Fibroblast of skin of back (primary cell): ENCODE results near the gene TOMM6.
A peak's percentile ranks its signal among the peaks of the same experiment; 100 is the strongest.
"Not testable (repeated sequence)": the region's sequence is repeated elsewhere in the genome, so short reads cannot be mapped to it uniquely, and the experiment has no call there.

Experiments
- DNase-seq: peaks from one replicate; pipeline ENCODE4 v3.0.0-alpha.2; 2013

Gene TOMM6

GRCh38 chr6:41785689-41786450 lies 1.6 kb upstream of the TOMM6 start:
- peak; percentile 39 for DNase-seq

DNA sequence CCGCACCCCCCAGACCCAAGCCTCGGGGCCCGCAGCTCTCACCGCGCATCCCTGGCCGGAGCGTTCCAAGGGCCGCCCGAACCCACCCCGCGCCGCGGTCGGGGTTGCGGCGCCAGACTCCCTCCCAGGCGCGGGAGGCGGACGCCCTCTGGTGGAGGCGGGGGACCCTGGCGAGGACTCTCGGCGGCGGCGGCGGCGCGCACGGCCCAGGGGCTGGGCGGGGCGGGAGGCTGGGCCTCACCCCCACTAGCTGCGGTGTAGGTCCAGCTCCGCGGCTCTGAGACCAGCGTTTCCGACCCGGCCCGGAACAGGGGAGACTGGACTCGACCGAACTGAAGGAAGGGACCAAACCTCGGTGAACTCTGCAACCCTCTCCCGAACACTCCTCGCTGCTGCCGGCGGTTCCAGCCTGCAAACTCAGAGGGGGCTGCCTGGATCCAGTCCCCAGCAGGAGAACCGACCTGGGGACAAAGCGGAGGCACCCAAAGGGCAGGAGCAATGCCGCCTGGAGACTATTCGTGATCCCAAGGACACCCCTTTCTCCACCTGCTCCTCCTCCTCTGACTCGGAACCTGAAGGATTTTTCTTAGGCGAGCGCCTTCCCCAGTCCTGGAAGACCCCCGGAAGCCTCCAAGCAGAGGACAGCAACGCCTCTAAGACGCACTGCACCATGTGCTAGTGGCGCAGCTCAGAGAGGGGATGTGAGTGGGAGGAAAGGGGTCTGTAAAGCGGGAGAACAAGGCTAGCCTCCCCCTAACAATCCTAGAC lies 859 bp upstream of the TOMM6 start:
- DNase-seq = peak; percentile 82

DNA sequence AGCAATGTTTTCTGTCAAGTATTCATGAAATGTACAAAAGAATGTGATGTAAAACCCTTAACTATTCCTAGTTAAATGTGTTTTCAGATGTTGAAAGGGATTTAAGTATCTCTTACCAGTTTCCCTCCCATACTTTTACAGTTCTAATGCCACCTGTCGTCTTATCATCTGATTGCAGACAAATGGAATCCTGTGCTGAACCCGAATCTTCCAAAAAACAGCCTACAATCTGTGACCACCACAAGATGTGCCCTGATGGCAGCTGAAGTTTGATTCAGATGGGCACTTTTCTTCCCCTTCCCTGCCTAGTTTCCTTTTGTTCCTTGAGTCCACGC lies 1.9 kb downstream of the TOMM6 start:
- DNase-seq = no peak

- DNase-seq = no peak
These were observed 2.6 kb downstream of the TOMM6 start for GRCh38 chr6:41790045-41790444.

DNA sequence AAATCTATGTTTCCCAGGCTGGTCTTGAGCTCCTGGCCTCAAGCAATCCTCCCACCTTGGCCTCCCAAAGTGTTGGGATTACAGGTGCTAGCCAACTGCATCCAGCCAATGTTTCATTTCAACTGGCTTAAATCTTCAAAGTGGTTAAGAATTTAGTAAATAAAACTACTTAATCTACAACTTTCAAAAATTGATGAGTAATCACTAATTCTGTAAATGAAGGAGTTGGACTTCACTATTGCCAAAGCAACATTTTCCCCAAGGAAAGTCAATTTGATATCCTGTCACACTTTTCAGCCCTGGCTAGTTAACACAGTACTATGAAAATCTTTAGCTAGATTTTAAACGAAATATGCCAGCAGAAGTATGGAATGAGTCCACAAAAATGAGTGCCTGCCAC lies 3.8 kb downstream of the TOMM6 start:
- DNase-seq = no peak

DNA sequence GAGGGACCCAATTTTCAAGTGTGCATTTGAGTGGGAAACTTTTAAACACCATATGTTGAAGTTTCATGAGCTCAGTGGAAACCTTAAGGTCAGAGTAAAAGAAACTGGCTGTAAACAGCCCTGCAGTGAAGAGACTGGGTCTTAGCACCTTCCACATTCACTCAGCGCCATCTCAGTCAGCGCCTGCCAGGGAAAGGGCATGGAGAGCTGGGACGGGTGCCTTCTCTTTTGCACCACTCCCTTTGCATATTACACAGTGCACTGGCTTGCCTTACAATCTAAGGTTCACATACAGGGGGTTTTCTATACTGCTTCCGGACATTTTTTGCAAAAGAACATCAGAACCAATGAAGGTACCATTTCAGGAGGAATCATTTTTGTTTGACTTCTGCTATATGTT lies 4.5 kb downstream of the TOMM6 start:
- DNase-seq = no peak

DNA sequence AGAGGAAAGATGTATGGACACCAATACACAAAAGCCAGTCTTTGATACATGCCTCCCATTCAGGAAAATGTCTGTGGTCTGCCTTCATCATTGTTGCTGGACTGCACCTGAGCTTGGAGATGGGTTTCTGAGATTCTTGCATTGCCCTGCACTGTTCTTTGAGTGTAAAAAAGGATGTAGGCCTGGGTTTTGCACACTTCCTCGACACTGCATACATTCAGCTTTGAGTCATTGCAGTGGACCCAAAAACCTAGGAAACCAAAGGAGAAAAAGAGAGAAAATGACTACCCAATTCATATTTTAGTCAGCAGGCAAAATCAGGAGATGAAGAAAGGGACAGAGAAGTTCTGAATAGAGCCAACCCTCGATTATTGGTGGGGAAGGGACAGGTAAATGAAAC lies 9.0 kb downstream of the TOMM6 start:
- no peak for DNase-seq

DNA sequence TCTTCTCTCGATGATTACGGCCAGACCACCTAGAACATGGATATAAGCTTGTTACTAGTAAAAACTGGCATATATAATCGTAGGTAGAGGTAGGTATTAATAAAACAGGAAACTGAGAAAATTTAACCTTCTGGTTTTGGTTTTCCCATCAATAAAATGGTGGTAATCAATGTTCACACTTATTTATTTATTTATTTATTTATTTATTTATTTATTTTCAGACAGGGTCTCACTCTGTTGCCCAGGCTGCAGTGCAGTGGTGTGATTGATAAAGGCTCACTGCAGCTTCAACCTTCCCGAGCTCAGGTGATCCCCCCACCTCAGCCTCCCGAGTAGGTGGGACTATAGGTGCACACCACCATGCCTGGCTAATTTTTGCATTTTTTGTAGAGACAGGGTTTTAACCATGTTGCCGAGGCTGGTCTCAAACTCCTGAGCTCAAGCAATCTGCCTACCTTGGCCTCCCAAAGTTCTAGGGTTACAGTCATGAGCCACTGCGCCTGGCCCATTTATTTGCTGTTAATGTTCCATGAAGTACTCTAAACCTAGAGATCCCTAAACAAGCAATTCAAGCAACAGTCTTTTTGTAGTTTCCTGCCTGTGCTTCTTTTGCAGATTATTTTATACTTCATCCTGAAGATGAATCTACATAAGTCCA lies 11.5 kb downstream of the TOMM6 start:
- no peak for DNase-seq

- no peak for DNase-seq
These were observed 12.0 kb downstream of the TOMM6 start for GRCh38 chr6:41799559-41799911.

- DNase-seq = no peak
These were observed 13.9 kb downstream of the TOMM6 start for GRCh38 chr6:41801380-41801779.

GRCh38 chr6:41805830-41806774 lies 18.6 kb downstream of the TOMM6 start:
- DNase-seq = no peak

DNA sequence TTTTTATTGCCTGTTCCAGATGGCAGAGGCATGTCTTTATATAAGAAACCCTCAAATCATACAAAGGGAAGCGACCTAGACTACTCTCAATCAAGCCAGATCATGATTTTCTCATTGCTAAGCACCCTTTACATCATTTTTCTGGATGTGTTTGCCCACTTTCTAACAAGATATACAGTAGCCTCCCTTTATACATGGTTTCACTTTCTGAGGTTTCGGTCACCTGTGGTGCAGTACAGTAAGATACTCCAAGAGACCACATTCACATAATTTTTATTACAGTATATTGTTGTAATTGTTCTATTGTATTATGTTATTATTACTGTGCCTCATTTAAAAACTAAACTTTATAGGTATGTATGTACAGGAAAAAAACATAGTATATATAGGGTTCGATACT lies 23.6 kb downstream of the TOMM6 start:
- DNase-seq = no peak

- DNase-seq = not testable (repeated sequence)
These were observed 24.5 kb downstream of the TOMM6 start for GRCh38 chr6:41811946-41812345.

DNA sequence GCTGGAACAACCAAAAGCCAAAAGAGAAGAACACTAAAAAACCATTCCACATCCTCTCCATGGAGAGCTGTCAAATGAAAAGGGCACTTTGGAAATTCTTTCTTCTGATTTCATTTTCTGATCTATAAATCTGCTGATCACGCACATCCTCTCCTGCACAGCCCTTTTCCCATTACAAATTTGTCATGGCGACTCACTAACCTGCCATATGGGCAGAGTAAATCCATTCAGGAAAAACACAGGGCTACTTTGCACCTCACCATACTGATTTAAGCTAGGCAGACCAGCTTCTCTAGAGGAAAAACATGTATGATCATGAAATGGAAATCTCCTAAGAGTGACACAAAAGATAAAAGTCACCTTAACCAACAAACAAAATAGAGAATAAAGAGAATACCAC lies 26.0 kb downstream of the TOMM6 start:
- DNase-seq = no peak

- DNase-seq = no peak
These were observed 26.5 kb downstream of the TOMM6 start for GRCh38 chr6:41813956-41814355.

- DNase-seq = no peak
These were observed 27.1 kb downstream of the TOMM6 start for GRCh38 chr6:41814629-41815028.

- no peak for DNase-seq
These were observed 28.1 kb downstream of the TOMM6 start for GRCh38 chr6:41815587-41815986.

GRCh38 chr6:41818271-41819054 lies 31.0 kb downstream of the TOMM6 start:
- DNase-seq = no peak

DNA sequence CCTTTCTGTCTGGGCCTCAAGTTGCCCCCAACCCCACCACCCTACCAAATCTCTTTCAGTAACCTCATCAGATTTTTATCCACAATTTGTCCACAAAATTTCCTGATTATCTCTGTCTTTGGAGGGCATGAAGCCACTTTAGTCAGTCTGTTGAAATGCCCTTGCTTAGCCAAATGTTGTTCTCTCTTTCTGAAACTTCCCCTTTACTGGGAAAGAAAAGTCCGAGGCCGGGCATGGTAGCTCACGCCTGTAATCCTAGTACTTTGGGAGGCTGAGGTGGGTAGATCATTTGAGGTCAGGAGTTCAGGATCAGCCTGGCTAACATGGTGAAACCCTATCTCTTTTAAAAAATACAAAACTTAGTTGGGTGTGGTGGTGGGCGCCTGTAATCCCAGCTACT lies 33.8 kb downstream of the TOMM6 start:
- DNase-seq = no peak

GRCh38 chr6:41822021-41822420 lies 34.5 kb downstream of the TOMM6 start:
- no peak for DNase-seq

- DNase-seq = no peak
These were observed 35.7 kb downstream of the TOMM6 start for GRCh38 chr6:41823178-41823577.
